Measurements from ENCODE around the gene MAP2K5.

MAP2K5 gene

GRCh38 chr15:67827562-67828277 is 285.2 kb downstream of the MAP2K5 start:
- DNase-seq: peak; percentile 25

GRCh38 chr15:67828278-67828968 is 285.9 kb downstream of the MAP2K5 start:
- DNase-seq: no peak

- DNase-seq: peak; percentile 21
Observed at GRCh38 chr15:67828969-67829646, 286.6 kb downstream of the MAP2K5 start.

GRCh38 chr15:67829647-67830504 is 287.4 kb downstream of the MAP2K5 start:
- DNase-seq: no peak

- DNase-seq: no peak
Observed at GRCh38 chr15:67831363-67831762, 288.9 kb downstream of the MAP2K5 start.

GRCh38 chr15:67832031-67832551 is 289.6 kb downstream of the MAP2K5 start:
- no peak for DNase-seq

- no peak for DNase-seq
Observed at GRCh38 chr15:67832897-67833709, 290.6 kb downstream of the MAP2K5 start.

GRCh38 chr15:67833710-67834511 is 291.4 kb downstream of the MAP2K5 start:
- peak; percentile 54 for DNase-seq

- DNase-seq: peak; percentile 44
Observed at GRCh38 chr15:67834581-67835296, 292.2 kb downstream of the MAP2K5 start.

- DNase-seq: peak; percentile 46
Observed at GRCh38 chr15:67835297-67836133, 293.0 kb downstream of the MAP2K5 start.

- DNase-seq: peak; percentile 33
Observed at GRCh38 chr15:67836134-67836455, 293.6 kb downstream of the MAP2K5 start.

- DNase-seq: peak; percentile 64
Observed at GRCh38 chr15:67836477-67836876, 294.0 kb downstream of the MAP2K5 start.

- DNase-seq: no peak
Observed at GRCh38 chr15:67836955-67837354, 294.5 kb downstream of the MAP2K5 start.

GRCh38 chr15:67838789-67839332 is 296.4 kb downstream of the MAP2K5 start:
- peak; percentile 26 for DNase-seq

GRCh38 chr15:67839499-67839928 is 297.0 kb downstream of the MAP2K5 start:
- peak; percentile 50 for DNase-seq

GRCh38 chr15:67839929-67840748 is 297.6 kb downstream of the MAP2K5 start, which contains the start of gene RNU6-1:
Gene RNU6-1, minus strand, starts transcription at chr15:67840045.
- DNase-seq: peak; percentile 97

GRCh38 chr15:67840749-67841512 is 298.4 kb downstream of the MAP2K5 start:
- peak; percentile 36 for DNase-seq
